HEK293T (cell line): ENCODE measurements around the gene SMIM14.
"Not testable (repeated sequence)": the region's sequence is repeated elsewhere in the genome, so short reads cannot be mapped to it uniquely, and the experiment has no call there.

ENCODE experiments used
- CTCF ChIA-PET: fragments of 350-600 bp; formaldehyde crosslinking; extraction: SDS; loops from one replicate; lab custom pipeline; 2021; ENCODE audit warnings: antibody characterized with exemption, inconsistent platforms; lab: Yijun Ruan, JAX
- POLR2A ChIA-PET: fragments of 350-600 bp; formaldehyde crosslinking; extraction: SDS; loops from one replicate; lab custom pipeline; 2020; ENCODE audit warnings: antibody characterized with exemption, inconsistent platforms; lab: Yijun Ruan, JAX
- DNase-seq: peaks from one replicate; pipeline ENCODE4 v3.0.0; 2012; ENCODE audit warnings: mixed read lengths; ENCODE audit errors: extremely low spot score
- ARNT ChIP-seq: fragments of 450-650 bp; IDR thresholded peaks from 2 replicates; pipeline ENCODE4 v1.6.1; 2017; ENCODE audit warnings: mild to moderate bottlenecking
- BHLHE40 ChIP-seq: fragments of 450-650 bp; IDR thresholded peaks from 2 replicates; pipeline ENCODE4 v1.6.1; 2016; ENCODE audit warnings: mild to moderate bottlenecking, moderate library complexity, borderline replicate concordance
- CTBP1 ChIP-seq: fragments of 450-650 bp; IDR thresholded peaks from 2 replicates; pipeline ENCODE4 v1.6.1; 2016; ENCODE audit warnings: borderline replicate concordance
- ELF4 ChIP-seq: fragments of 450-650 bp; IDR thresholded peaks from 2 replicates; pipeline ENCODE4 v1.6.1; 2017; ENCODE audit warnings: antibody characterized with exemption
- FOXA1 ChIP-seq: fragments of 450-650 bp; IDR thresholded peaks from 2 replicates; pipeline ENCODE4 v1.6.1; 2016; ENCODE audit warnings: mild to moderate bottlenecking
- FOXK2 ChIP-seq: fragments of 450-650 bp; IDR thresholded peaks from 2 replicates; pipeline ENCODE4 v1.6.1; 2016; ENCODE audit warnings: mild to moderate bottlenecking
- FOXM1 ChIP-seq: fragments of 450-650 bp; IDR thresholded peaks from 2 replicates; pipeline ENCODE4 v1.6.1; 2017; ENCODE audit warnings: mild to moderate bottlenecking, borderline replicate concordance
- HDGF ChIP-seq: fragments of 450-650 bp; IDR thresholded peaks from 2 replicates; pipeline ENCODE4 v1.6.1; 2017; ENCODE audit warnings: antibody characterized with exemption, borderline replicate concordance
- L3MBTL2 ChIP-seq: fragments of 450-650 bp; conservative IDR thresholded peaks from 2 replicates; pipeline ENCODE4 v1.6.1; 2016; ENCODE audit warnings: mild to moderate bottlenecking
- LEF1 ChIP-seq: fragments of 450-650 bp; IDR thresholded peaks from 2 replicates; pipeline ENCODE4 v1.6.1; 2017; ENCODE audit warnings: mild to moderate bottlenecking, borderline replicate concordance
- NFRKB ChIP-seq: fragments of 450-650 bp; IDR thresholded peaks from 2 replicates; pipeline ENCODE4 v1.6.1; 2016; ENCODE audit warnings: mild to moderate bottlenecking, moderate library complexity
- SP1 ChIP-seq: fragments of 450-650 bp; IDR thresholded peaks from 2 replicates; pipeline ENCODE4 v1.6.1; 2017
- SUZ12 ChIP-seq: fragments of 450-650 bp; IDR thresholded peaks from 2 replicates; pipeline ENCODE4 v1.6.1; 2016; ENCODE audit warnings: mild to moderate bottlenecking
- TARDBP ChIP-seq: fragments of 450-650 bp; IDR thresholded peaks from 2 replicates; pipeline ENCODE4 v1.6.1; 2016
- ZNF384 ChIP-seq: fragments of 450-650 bp; IDR thresholded peaks from 2 replicates; pipeline ENCODE4 v1.6.1; 2016
- TF ChIP-seq, protein P1 (sequence below): fragments of 450-650 bp; IDR thresholded peaks from 2 replicates; pipeline ENCODE4 v1.6.1; 2016

Gene SMIM14

DNA sequence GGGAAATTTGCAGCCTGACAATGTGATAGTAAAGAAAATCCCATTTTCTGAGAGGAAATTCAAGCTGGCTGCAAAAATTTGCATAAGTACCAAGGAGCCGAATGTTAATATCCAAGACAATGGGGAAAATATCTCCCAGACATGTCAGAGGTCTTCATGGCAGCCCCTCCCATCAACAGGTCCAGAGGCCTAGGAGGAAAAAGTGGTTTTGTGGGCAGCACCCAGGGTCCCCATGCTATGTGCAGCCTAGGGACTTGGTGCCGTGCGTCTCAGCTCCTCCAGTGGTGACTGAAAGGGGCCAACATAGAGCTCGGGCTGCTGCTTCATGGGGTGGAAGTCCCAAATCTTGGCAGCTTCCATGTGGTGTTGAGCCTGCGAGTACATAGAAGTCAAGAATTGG, 105.1 kb downstream of the SMIM14 start:
- ChIA-PET CTCF (no interaction called here), POLR2A (no interaction called here)
- no peak for DNase-seq
- TF ChIP-seq NFRKB = no peak
- TF ChIP-seq FOXA1 = no peak
- no peak for TF ChIP-seq ARNT
- TF ChIP-seq SP1 = no peak
- TF ChIP-seq HDGF = no peak
- TF ChIP-seq, protein P1, sequence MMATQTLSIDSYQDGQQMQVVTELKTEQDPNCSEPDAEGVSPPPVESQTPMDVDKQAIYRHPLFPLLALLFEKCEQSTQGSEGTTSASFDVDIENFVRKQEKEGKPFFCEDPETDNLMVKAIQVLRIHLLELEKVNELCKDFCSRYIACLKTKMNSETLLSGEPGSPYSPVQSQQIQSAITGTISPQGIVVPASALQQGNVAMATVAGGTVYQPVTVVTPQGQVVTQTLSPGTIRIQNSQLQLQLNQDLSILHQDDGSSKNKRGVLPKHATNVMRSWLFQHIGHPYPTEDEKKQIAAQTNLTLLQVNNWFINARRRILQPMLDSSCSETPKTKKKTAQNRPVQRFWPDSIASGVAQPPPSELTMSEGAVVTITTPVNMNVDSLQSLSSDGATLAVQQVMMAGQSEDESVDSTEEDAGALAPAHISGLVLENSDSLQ = no peak
- no peak for TF ChIP-seq L3MBTL2
- no peak for TF ChIP-seq FOXK2
- TF ChIP-seq LEF1 = no peak
- no peak for TF ChIP-seq ZNF384
- no peak for TF ChIP-seq TARDBP
- TF ChIP-seq CTBP1 = no peak
- no peak for TF ChIP-seq SUZ12
- TF ChIP-seq FOXM1 = no peak
- TF ChIP-seq ELF4 = no peak
- no peak for TF ChIP-seq BHLHE40

- CTCF ChIA-PET, POLR2A ChIA-PET, DNase-seq: not testable (repeated sequence)
These were observed 106.4 kb downstream of the SMIM14 start for GRCh38 chr4:39532237-39532636.

DNA sequence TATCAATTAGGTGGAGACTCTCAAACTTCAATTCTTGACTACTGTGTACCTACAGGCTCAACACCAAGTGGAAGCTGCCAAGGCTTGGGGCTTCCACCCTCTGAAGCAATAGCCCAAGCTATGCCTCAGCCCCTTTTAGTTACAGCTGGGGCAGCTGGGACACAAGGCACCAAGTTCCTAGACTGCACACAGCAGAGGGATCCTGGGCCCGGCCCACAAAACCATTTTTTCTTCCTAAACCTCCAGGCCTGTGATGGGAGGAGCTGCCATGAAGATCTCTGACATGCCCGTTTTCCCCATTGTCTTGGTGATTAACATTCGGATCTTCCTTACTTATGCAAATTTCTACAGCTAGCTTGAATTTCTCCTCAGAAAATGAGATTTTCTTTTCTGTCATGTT, 108.0 kb downstream of the SMIM14 start:
- ChIA-PET POLR2A (no interaction called here), CTCF (no interaction called here)
- no peak for DNase-seq
- TF ChIP-seq FOXA1 (no peak), L3MBTL2 (no peak), ELF4 (no peak), HDGF (no peak), ARNT (no peak), SUZ12 (no peak), ZNF384 (no peak), NFRKB (no peak), FOXM1 (no peak), TARDBP (no peak), CTBP1 (no peak), SP1 (no peak), LEF1 (no peak)
- TF ChIP-seq, protein P1 = no peak

GRCh38 chr4:39529534-39529933, 109.1 kb downstream of the SMIM14 start:
- TF ChIP-seq FOXM1 (no peak), SP1 (no peak), TARDBP (no peak), ELF4 (no peak), CTBP1 (no peak), HDGF (no peak), L3MBTL2 (no peak), SUZ12 (no peak), FOXK2 (no peak), BHLHE40 (no peak), NFRKB (no peak), FOXA1 (no peak), LEF1 (no peak), ARNT (no peak)
- TF ChIP-seq, protein P1 = no peak
- POLR2A ChIA-PET = no interaction called here
- CTCF ChIA-PET = interaction anchor here (0.6 kb wide), 1 partner anchor 18 kb away, joined by 3 read pairs; no protein-coding TSS in a partner anchor
- DNase-seq = no peak

GRCh38 chr4:39528061-39528465, 110.6 kb downstream of the SMIM14 start:
- CTCF ChIA-PET = no interaction called here
- POLR2A ChIA-PET = interaction anchor here (0.9 to 1.4 kb wide), 6 partner anchors 15 to 102 kb away, joined by 4 to 14 read pairs (median 5); partner anchors contain the start of genes LIAS and RPL9

More at GRCh38 chr4:39528061-39528465, 110.6 kb downstream of the SMIM14 start:
- no peak for TF ChIP-seq SUZ12
- TF ChIP-seq, protein P1 = no peak
- no peak for TF ChIP-seq TARDBP
- no peak for TF ChIP-seq SP1
- no peak for TF ChIP-seq L3MBTL2
- TF ChIP-seq FOXK2 = no peak
- no peak for DNase-seq
